SK-N-SH treated with all-trans-retinoic acid at 6 μM for 48 hours (cell line): Measurements from ENCODE around the gene GPSM1.

Source experiments
- ATAC-seq: fragments of 200-7000 bp; cut with Tn5 transposase; 3 replicates; pipeline ENCODE4 v1.9.1; 2020; ENCODE audit warnings: mild to moderate bottlenecking, moderate library complexity
- GLIS3 ChIP-seq: fragments of 250-450 bp; sonication (Bioruptor Pico); IDR thresholded peaks from 2 replicates; pipeline ENCODE4 v1.5.0; 2020; ENCODE audit warnings: mild to moderate bottlenecking, moderate library complexity
- OSR1 ChIP-seq: fragments of 250-450 bp; sonication (Bioruptor Pico); IDR thresholded peaks from 2 replicates; pipeline ENCODE4 v1.8.0; 2022; ENCODE audit warnings: moderate library complexity, mild to moderate bottlenecking, inconsistent platforms
- PPARA ChIP-seq: fragments of 250-450 bp; sonication (Bioruptor Pico); IDR thresholded peaks from 2 replicates; pipeline ENCODE4 v1.5.0; 2020; ENCODE audit warnings: mild to moderate bottlenecking, borderline replicate concordance
- SNAI2 ChIP-seq: fragments of 250-450 bp; sonication (Bioruptor Pico); IDR thresholded peaks from 2 replicates; pipeline ENCODE4 v1.5.0; 2020; ENCODE audit warnings: mild to moderate bottlenecking, moderate library complexity
- TCF4 ChIP-seq: fragments of 250-450 bp; sonication (Bioruptor Pico); IDR thresholded peaks from 2 replicates; pipeline ENCODE4 v1.8.0; 2021; ENCODE audit warnings: mild to moderate bottlenecking, moderate library complexity, borderline replicate concordance
- ZFP3 ChIP-seq: fragments of 250-450 bp; sonication (Bioruptor Pico); IDR thresholded peaks from 2 replicates; pipeline ENCODE4 v1.5.0; 2020; ENCODE audit warnings: mild to moderate bottlenecking, moderate library complexity
- ZNF70 ChIP-seq: fragments of 450-650 bp; formaldehyde crosslinking; IDR thresholded peaks from 2 replicates; pipeline ENCODE4 v1.5.0; 2020; ENCODE audit warnings: mild to moderate bottlenecking, moderate library complexity
- TF ChIP-seq, protein P1 (sequence below): fragments of 250-450 bp; sonication (Bioruptor Pico); IDR thresholded peaks from 2 replicates; pipeline ENCODE4 v1.5.1; 2021; ENCODE audit warnings: mild to moderate bottlenecking, moderate library complexity
- TF ChIP-seq, protein P2 (sequence below): fragments of 250-450 bp; sonication (Bioruptor Pico); IDR thresholded peaks from 2 replicates; pipeline ENCODE4 v1.8.0; 2020; ENCODE audit warnings: mild to moderate bottlenecking, moderate library complexity, borderline replicate concordance
- TF ChIP-seq, protein P3 (sequence below): fragments of 250-450 bp; sonication (Bioruptor Pico); IDR thresholded peaks from 2 replicates; pipeline ENCODE4 v1.8.0; 2021; ENCODE audit warnings: low read depth, mild to moderate bottlenecking, moderate library complexity, borderline replicate concordance
- TF ChIP-seq, protein P4 (sequence below): fragments of 250-450 bp; sonication (Bioruptor Pico); IDR thresholded peaks from 2 replicates; pipeline ENCODE4 v1.5.1; 2020; ENCODE audit warnings: low read depth, mild to moderate bottlenecking, moderate library complexity
- TF ChIP-seq, protein P5 (sequence below): fragments of 250-450 bp; sonication (Bioruptor Pico); IDR thresholded peaks from 2 replicates; pipeline ENCODE4 v1.5.0; 2020; ENCODE audit warnings: mild to moderate bottlenecking, moderate library complexity

The GPSM1 gene

DNA sequence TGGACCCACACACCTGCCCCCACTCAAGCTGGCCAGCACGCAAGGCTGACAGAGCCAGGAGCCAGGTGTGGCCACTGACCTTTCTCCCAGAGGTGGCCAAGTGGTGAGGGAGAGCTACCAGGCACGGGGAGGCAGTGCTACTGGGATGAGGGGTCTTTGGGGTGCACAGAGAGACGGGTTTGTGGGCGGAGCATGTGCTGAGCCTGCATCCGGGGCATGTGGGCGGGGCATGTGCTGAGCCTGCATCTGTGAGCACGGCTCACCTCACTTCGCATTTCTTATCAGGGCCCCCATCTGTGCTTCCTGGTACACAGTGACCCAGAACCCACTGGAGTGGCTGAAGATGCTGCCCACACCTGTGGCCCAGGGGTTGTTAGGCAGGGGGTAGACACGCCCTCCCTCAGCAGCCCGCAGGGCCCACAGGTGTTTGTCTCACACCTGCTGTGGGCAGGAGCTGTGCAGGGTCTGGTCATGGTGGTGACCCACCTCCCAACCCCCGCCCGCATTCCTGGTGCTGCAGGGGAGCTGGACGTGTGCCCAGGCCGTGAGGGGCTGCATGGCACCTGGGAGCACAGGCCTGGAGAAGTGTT lies 45.0 kb upstream of the GPSM1 start (continued):
- TF ChIP-seq, protein P1, sequence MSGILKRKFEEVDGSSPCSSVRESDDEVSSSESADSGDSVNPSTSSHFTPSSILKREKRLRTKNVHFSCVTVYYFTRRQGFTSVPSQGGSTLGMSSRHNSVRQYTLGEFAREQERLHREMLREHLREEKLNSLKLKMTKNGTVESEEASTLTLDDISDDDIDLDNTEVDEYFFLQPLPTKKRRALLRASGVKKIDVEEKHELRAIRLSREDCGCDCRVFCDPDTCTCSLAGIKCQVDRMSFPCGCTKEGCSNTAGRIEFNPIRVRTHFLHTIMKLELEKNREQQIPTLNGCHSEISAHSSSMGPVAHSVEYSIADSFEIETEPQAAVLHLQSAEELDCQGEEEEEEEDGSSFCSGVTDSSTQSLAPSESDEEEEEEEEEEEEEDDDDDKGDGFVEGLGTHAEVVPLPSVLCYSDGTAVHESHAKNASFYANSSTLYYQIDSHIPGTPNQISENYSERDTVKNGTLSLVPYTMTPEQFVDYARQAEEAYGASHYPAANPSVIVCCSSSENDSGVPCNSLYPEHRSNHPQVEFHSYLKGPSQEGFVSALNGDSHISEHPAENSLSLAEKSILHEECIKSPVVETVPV: no peak
- TF ChIP-seq TCF4 (CRISPR knock-in tag): no peak
- TF ChIP-seq, protein P2, sequence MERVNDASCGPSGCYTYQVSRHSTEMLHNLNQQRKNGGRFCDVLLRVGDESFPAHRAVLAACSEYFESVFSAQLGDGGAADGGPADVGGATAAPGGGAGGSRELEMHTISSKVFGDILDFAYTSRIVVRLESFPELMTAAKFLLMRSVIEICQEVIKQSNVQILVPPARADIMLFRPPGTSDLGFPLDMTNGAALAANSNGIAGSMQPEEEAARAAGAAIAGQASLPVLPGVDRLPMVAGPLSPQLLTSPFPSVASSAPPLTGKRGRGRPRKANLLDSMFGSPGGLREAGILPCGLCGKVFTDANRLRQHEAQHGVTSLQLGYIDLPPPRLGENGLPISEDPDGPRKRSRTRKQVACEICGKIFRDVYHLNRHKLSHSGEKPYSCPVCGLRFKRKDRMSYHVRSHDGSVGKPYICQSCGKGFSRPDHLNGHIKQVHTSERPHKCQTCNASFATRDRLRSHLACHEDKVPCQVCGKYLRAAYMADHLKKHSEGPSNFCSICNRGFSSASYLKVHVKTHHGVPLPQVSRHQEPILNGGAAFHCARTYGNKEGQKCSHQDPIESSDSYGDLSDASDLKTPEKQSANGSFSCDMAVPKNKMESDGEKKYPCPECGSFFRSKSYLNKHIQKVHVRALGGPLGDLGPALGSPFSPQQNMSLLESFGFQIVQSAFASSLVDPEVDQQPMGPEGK (CRISPR knock-in tag): no peak

DNA sequence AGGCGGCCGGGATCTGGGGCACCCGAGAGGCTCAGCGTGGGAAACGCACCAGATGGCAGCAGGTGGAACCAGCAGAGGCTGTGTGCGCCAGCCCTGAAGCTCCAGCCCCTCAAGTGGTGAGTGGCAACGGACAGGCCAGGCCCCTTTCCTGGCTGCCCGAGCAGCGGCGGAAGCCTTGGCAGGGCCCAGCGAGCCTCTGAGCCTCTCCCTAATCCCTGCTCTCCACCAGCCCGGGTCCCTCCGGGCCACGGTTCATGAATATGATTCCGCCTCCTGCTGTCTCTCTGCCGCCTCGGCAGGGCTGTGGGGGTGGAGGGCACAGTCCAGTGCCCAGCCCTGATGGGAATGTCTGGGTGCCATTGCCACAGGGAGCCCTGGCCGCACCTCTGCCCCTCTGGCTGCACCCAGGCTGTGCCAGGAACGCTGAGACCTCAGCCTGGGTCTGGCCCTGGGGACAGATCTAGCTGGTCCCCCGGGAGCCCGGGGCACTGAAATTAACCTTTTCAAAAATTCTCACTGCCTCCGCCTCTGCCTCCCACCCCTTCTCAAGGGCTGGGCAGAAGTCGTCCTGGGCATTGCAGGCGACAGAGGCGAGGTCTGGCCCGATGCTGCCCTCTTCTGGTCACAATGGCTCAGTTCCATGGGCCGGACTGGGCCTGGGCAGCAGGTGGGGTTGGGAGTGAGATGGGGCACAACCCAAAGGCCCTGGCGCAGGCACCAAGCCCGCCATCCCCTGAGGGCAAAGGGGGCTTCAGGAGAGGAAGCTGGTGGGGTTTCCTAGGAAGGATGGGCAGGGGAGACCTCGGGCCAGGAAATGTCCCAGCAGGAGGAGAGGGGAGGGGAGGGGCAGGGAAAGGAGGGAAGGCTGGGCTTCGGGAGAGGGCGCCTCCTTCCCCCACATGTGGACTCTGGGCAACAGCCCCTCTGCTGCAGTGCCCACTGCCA lies 43.8 kb upstream of the GPSM1 start:
- ATAC-seq: peak; percentile 96
- TF ChIP-seq, protein P2 (CRISPR knock-in tag): no peak

DNA sequence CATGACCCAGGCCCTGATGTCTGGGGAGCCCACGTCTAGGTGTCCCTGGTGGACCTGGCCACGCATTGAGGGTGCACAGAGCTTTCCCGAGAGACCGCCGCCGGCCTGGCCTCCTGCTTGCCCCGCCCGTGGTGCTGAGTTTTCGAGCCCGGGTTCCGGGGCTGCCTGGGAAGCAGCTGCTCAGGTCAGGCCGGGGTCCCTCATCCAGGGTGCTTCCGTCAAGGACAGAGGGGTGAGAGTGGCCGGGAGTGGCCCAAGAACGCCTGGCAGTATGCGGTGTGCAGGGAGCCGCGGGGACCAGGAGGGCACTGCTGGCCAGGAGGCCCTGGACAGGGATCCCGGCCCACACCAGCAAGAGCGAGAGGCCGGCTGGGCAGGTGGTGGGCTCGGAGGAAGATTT lies 43.0 kb upstream of the GPSM1 start:
- no peak for TF ChIP-seq GLIS3 (CRISPR knock-in tag)
- TF ChIP-seq OSR1 (CRISPR knock-in tag): no peak
- TF ChIP-seq, protein P3, sequence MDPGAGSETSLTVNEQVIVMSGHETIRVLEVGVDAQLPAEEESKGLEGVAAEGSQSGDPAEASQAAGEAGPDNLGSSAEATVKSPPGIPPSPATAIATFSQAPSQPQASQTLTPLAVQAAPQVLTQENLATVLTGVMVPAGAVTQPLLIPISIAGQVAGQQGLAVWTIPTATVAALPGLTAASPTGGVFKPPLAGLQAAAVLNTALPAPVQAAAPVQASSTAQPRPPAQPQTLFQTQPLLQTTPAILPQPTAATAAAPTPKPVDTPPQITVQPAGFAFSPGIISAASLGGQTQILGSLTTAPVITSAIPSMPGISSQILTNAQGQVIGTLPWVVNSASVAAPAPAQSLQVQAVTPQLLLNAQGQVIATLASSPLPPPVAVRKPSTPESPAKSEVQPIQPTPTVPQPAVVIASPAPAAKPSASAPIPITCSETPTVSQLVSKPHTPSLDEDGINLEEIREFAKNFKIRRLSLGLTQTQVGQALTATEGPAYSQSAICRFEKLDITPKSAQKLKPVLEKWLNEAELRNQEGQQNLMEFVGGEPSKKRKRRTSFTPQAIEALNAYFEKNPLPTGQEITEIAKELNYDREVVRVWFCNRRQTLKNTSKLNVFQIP (CRISPR knock-in tag): no peak
- no peak for TF ChIP-seq PPARA (CRISPR knock-in tag)
- no peak for TF ChIP-seq ZFP3 (CRISPR knock-in tag)
- TF ChIP-seq, all 23 proteins: peak for 0
- no peak for ATAC-seq

DNA sequence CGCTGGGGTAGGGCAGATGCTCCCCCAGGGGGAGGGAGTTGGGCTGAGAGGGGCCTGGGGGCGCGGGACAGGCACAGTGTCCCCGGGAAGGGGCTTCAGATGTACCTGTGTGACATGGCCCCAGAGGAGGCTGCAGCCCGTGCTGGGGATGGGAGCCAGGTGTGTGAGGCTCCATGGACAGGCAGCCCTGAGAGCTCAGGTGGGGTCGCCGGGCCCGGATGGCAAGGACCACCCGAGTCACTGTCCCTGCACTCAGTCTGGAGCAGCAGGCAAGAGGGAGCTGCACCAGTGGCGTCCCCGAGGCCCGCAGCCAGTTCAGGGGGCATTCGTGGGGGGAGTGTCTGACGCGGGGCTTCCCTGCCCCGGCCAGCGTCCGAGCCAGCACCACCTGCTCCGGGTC lies 42.4 kb upstream of the GPSM1 start:
- TF ChIP-seq, protein P1: no peak
- TF ChIP-seq SNAI2 (CRISPR knock-in tag) (no peak), ZNF70 (no peak)
- TF ChIP-seq, protein P4, sequence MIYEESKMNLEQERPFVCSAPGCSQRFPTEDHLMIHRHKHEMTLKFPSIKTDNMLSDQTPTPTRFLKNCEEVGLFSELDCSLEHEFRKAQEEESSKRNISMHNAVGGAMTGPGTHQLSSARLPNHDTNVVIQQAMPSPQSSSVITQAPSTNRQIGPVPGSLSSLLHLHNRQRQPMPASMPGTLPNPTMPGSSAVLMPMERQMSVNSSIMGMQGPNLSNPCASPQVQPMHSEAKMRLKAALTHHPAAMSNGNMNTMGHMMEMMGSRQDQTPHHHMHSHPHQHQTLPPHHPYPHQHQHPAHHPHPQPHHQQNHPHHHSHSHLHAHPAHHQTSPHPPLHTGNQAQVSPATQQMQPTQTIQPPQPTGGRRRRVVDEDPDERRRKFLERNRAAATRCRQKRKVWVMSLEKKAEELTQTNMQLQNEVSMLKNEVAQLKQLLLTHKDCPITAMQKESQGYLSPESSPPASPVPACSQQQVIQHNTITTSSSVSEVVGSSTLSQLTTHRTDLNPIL (CRISPR knock-in tag): no peak
- TF ChIP-seq, protein P5, sequence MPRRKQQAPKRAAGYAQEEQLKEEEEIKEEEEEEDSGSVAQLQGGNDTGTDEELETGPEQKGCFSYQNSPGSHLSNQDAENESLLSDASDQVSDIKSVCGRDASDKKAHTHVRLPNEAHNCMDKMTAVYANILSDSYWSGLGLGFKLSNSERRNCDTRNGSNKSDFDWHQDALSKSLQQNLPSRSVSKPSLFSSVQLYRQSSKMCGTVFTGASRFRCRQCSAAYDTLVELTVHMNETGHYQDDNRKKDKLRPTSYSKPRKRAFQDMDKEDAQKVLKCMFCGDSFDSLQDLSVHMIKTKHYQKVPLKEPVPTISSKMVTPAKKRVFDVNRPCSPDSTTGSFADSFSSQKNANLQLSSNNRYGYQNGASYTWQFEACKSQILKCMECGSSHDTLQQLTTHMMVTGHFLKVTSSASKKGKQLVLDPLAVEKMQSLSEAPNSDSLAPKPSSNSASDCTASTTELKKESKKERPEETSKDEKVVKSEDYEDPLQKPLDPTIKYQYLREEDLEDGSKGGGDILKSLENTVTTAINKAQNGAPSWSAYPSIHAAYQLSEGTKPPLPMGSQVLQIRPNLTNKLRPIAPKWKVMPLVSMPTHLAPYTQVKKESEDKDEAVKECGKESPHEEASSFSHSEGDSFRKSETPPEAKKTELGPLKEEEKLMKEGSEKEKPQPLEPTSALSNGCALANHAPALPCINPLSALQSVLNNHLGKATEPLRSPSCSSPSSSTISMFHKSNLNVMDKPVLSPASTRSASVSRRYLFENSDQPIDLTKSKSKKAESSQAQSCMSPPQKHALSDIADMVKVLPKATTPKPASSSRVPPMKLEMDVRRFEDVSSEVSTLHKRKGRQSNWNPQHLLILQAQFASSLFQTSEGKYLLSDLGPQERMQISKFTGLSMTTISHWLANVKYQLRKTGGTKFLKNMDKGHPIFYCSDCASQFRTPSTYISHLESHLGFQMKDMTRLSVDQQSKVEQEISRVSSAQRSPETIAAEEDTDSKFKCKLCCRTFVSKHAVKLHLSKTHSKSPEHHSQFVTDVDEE: no peak
- no peak for ATAC-seq
